H1 (cell line): Measurements from ENCODE around the gene SMAD6. TPM values are rescaled to one million over a fixed set of nuclear protein-coding genes. Genes with fewer than 3 reads are reported as not detected.

Experiments
- CTCF ChIA-PET: fragments of 300-600 bp; sonication (Branson Sonifier 250); formaldehyde crosslinking; loops from one replicate; lab custom pipeline; 2021; ENCODE audit not compliant: partially characterized antibody; lab: Charles Lee
- POLR2A ChIA-PET: fragments of 300-600 bp; sonication (Branson Sonifier 250); formaldehyde crosslinking; loops from one replicate; lab custom pipeline; 2021; ENCODE audit warnings: inconsistent platforms; ENCODE audit not compliant: partially characterized antibody; lab: Charles Lee
- DNase-seq, 2 experiments: peaks; one replicate each; pipeline versions ENCODE4 v3.0.0 to v3.0.0-alpha.2; 2010 to 2022; ENCODE audit warnings: low spot score in 2 of 2, low read depth in 1 of 2, mixed read lengths in 1 of 2
- FAIRE-seq: peaks from 2 replicates; lab custom pipeline; 2011; peaks lifted over from hg19 to GRCh38; lab: Jason Lieb, UNC
- H2AFZ ChIP-seq: 2 replicates; pipeline ENCODE4 v1.8.1; 2012; ENCODE audit warnings: low read length, inconsistent platforms
- H2AK5ac ChIP-seq: 2 replicates; pipeline ENCODE4 v1.6.1; 2013; ENCODE audit warnings: low read depth, low read length
- H2BK120ac ChIP-seq: replicated peaks from 2 replicates; pipeline ENCODE3; 2013; ENCODE audit warnings: low read depth, low read length, inconsistent platforms
- H2BK12ac ChIP-seq: 2 replicates; pipeline ENCODE4 v1.6.1; 2013; ENCODE audit warnings: low read depth, low read length
- H2BK15ac ChIP-seq: 2 replicates; pipeline ENCODE4 v1.6.1; 2013; ENCODE audit warnings: low read length
- H2BK20ac ChIP-seq: 2 replicates; pipeline ENCODE4 v1.6.1; 2013; ENCODE audit warnings: low read length
- H2BK5ac ChIP-seq: 2 replicates; pipeline ENCODE4 v1.6.1; 2013; ENCODE audit warnings: low read depth, low read length
- H3K14ac ChIP-seq: 2 replicates; pipeline ENCODE4 v1.6.1; 2013; ENCODE audit warnings: inconsistent platforms; ENCODE audit not compliant: insufficient read length
- H3K18ac ChIP-seq: 2 replicates; pipeline ENCODE4 v1.6.1; 2013; ENCODE audit warnings: low read length; ENCODE audit errors: extremely low read depth
- H3K23ac ChIP-seq: 2 replicates; pipeline ENCODE4 v1.6.1; 2013; ENCODE audit warnings: inconsistent platforms; ENCODE audit not compliant: insufficient read length
- H3K23me2 ChIP-seq: 2 replicates; pipeline ENCODE4 v1.6.1; 2013; ENCODE audit warnings: low read depth, low read length
- H3K27ac ChIP-seq: 2 replicates; pipeline ENCODE4 v1.6.1; 2011; ENCODE audit warnings: low read depth, low read length, inconsistent platforms
- H3K27me3 ChIP-seq, 4 experiments: replicated peaks in 1 of 4; 1 replicate in 1 of 4; 2 replicates in 3 of 4; pipeline versions ENCODE4 v1.6.1 to v1.8.1; 2011 to 2013; ENCODE audit warnings: low read length in 3 of 4, mild to moderate bottlenecking in 3 of 4, inconsistent platforms in 2 of 4, mixed read lengths in 2 of 4, moderate library complexity in 1 of 4; ENCODE audit not compliant: control insufficient read depth in 3 of 4, insufficient read depth in 3 of 4; ENCODE audit errors: extremely low read depth in 1 of 4
- H3K36me3 ChIP-seq, 4 experiments: 2 replicates each; pipeline versions ENCODE4 v1.6.1 to v1.8.1; 2011 to 2013; ENCODE audit warnings: mild to moderate bottlenecking in 4 of 4, low read length in 3 of 4, moderate library complexity in 2 of 4, control low read depth in 1 of 4, inconsistent platforms in 1 of 4; ENCODE audit not compliant: insufficient read depth in 4 of 4, control insufficient read depth in 2 of 4
- H3K4ac ChIP-seq: replicated peaks from 2 replicates; pipeline ENCODE3; 2013; ENCODE audit warnings: low read length, low read depth, mixed read lengths, inconsistent platforms; ENCODE audit not compliant: insufficient read length
- H3K4me1 ChIP-seq, 4 experiments: replicated peaks in 1 of 4; 1 replicate in 1 of 4; 2 replicates in 3 of 4; pipeline versions ENCODE4 v1.6.1 to v1.8.1; 2011 to 2013; ENCODE audit warnings: low read length in 3 of 4, inconsistent platforms in 2 of 4, mixed read lengths in 1 of 4; ENCODE audit not compliant: insufficient read depth in 4 of 4, control insufficient read depth in 3 of 4
- H3K4me2 ChIP-seq, 2 experiments: 2 replicates each; pipeline versions ENCODE4 v1.6.1 to v1.8.1; 2011 to 2013; ENCODE audit warnings: low read depth in 2 of 2, low read length in 2 of 2, control low read depth in 1 of 2, inconsistent platforms in 1 of 2, mild to moderate bottlenecking in 1 of 2; ENCODE audit not compliant: insufficient read depth in 1 of 2
- H3K4me3 ChIP-seq, 4 experiments: fragments of 200-600, 300-600 bp in 1 of 4; sonication (generic), shearing (Covaris generic), sonication (Bioruptor Twin) in 1 of 4; 2 replicates each; pipeline versions ENCODE4 v1.5.1 to v1.8.1; 2011 to 2016; ENCODE audit warnings: low read length in 4 of 4, low read depth in 3 of 4, control low read depth in 2 of 4, inconsistent platforms in 2 of 4, mild to moderate bottlenecking in 2 of 4, mixed read lengths in 1 of 4, moderate library complexity in 1 of 4; ENCODE audit not compliant: insufficient read depth in 2 of 4; ENCODE audit errors: extremely low read depth in 1 of 4
- H3K56ac ChIP-seq: replicated peaks from 2 replicates; pipeline ENCODE3; 2013; ENCODE audit warnings: low read depth, mild to moderate bottlenecking, mixed read lengths, low read length, inconsistent platforms; ENCODE audit not compliant: insufficient read length
- H3K79me1 ChIP-seq: 2 replicates; pipeline ENCODE4 v1.6.1; 2013; ENCODE audit warnings: low read depth, low read length, control low read depth
- H3K79me2 ChIP-seq, 2 experiments: 2 replicates each; pipeline versions ENCODE4 v1.6.1 to v1.8.1; 2012 to 2013; ENCODE audit warnings: low read length in 2 of 2, mild to moderate bottlenecking in 2 of 2, inconsistent platforms in 1 of 2; ENCODE audit not compliant: insufficient read depth in 2 of 2, control insufficient read depth in 1 of 2
- H3K9ac ChIP-seq, 4 experiments: replicated peaks in 1 of 4; 1 replicate in 1 of 4; 2 replicates in 3 of 4; pipeline versions ENCODE4 v1.6.1 to v1.8.1; 2011 to 2013; ENCODE audit warnings: low read depth in 3 of 4, low read length in 3 of 4, control low read depth in 2 of 4, mild to moderate bottlenecking in 2 of 4, moderate library complexity in 2 of 4, inconsistent platforms in 1 of 4; ENCODE audit errors: extremely low read depth in 1 of 4
- H3K9me3 ChIP-seq, 2 experiments: 2 replicates each; pipeline versions ENCODE4 v1.6.1 to v1.8.1; 2012 to 2013; ENCODE audit warnings: mild to moderate bottlenecking in 2 of 2, moderate library complexity in 2 of 2, control low read depth in 1 of 2, inconsistent platforms in 1 of 2, low read depth in 1 of 2, low read length in 1 of 2, mixed read lengths in 1 of 2; ENCODE audit not compliant: insufficient read depth in 2 of 2
- H4K20me1 ChIP-seq, 2 experiments: replicated peaks in 1 of 2; 2 replicates each; pipeline versions ENCODE3 to v1.8.1; 2011 to 2013; ENCODE audit warnings: inconsistent platforms in 2 of 2, low read length in 2 of 2, mild to moderate bottlenecking in 1 of 2; ENCODE audit not compliant: insufficient read depth in 2 of 2, control insufficient read depth in 1 of 2
- H4K5ac ChIP-seq: 2 replicates; pipeline ENCODE4 v1.6.1; 2013; ENCODE audit warnings: low read length, low read depth, mixed read lengths, inconsistent platforms; ENCODE audit not compliant: insufficient read length
- H4K8ac ChIP-seq: 2 replicates; pipeline ENCODE4 v1.8.0; 2013; ENCODE audit warnings: mild to moderate bottlenecking, moderate library complexity, low read length, inconsistent platforms; ENCODE audit not compliant: insufficient read depth; ENCODE audit errors: extremely low read depth
- H4K91ac ChIP-seq: replicated peaks from 2 replicates; pipeline ENCODE3; 2013; ENCODE audit warnings: low read length, mixed read lengths, inconsistent platforms; ENCODE audit not compliant: insufficient read length
- BRCA1 ChIP-seq: IDR thresholded peaks from 2 replicates; pipeline ENCODE4 v1.6.1; 2012; ENCODE audit warnings: low read depth, low read length, improper control_type of control experiment
- EZH2 ChIP-seq: fragments of 200-600 bp; sonication (generic); IDR thresholded peaks from 2 replicates; pipeline ENCODE4 v1.7.1; 2012; ENCODE audit warnings: low read depth, mild to moderate bottlenecking, moderate library complexity, low read length, inconsistent platforms; ENCODE audit not compliant: severe bottlenecking
- NANOG ChIP-seq: IDR thresholded peaks from 2 replicates; pipeline ENCODE4 v1.6.1; 2011; ENCODE audit warnings: low read length, low read depth, mild to moderate bottlenecking, inconsistent platforms; ENCODE audit not compliant: insufficient read depth, poor library complexity, severe bottlenecking
- WGBS, 2 experiments: shearing (Covaris generic) in 1 of 2; methylation state at CpG; one replicate each; pipeline versions ENCODE4 v1.1.6 to v1.1.7; 2013 to 2015; ENCODE audit warnings: low lambda C conversion rate in 2 of 2, mixed read lengths in 2 of 2, inconsistent platforms in 1 of 2, low coverage in 1 of 2, missing lambda C conversion rate in 1 of 2; ENCODE audit not compliant: insufficient replicate concordance in 2 of 2, insufficient coverage in 1 of 2, insufficient read length in 1 of 2; ENCODE audit errors: extremely low coverage in 1 of 2, missing lambda C conversion rate in 1 of 2; 5-methylcytosine and 5-hydroxymethylcytosine counted together
- polyA plus RNA-seq, 7 experiments: library from polyadenylated mRNA; depleted of rRNA in 3 of 7; stranded (reverse) in 5 of 7; unstranded in 2 of 7; fragments of >200 nt in 5 of 7; fragments of 200-250 nt in 2 of 7; gene quantifications; 1 replicate in 5 of 7; 2 replicates in 1 of 7; 4 replicates in 1 of 7; pipeline versions ENCODE4 v1.2.1 to v1.2.3, GENCODE V29; 2011 to 2013; ENCODE audit warnings: missing spikeins in 2 of 7, mixed read lengths in 2 of 7
- total RNA-seq: library from RNA; stranded (reverse); fragmentation: NEBNext Ultra II Directional; extraction: Animal tissue kit (Norgen Biotek cat#: 25700); gene quantifications from 2 replicates; pipeline ENCODE4 v1.2.1, GENCODE V29; 2021

SMAD6 gene
- total and polyA plus RNA-seq, 2 of the 8 experiments (the other 6 are each of a cell fraction or from before 2014, with no cell fraction given): 1.8 to 7.0 TPM

DNA sequence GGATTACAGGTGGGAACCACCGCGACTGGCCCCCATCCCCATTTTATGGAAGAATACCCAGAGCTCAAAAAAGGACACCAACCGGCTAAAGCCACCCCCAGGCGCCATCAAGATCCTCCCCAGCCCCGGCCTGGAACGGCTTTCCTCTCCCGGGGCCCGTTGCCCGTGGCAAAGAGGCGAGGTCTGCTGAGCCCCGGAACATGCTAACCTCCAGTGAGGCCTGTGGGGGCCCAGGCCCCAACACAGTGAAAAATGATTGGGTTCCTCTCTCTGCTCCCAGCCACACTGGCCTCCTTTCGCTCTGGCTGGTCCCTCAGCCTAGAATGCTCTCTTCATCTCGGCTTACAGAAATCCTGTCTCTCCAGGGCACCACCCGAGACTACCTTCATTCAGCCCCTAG is 46.5 kb upstream of the SMAD6 start:
- Histone ChIP-seq H2AFZ (0 out of 2 replicates have a peak overlapping the region, but pooled peaks have one; percentile 18), H3K14ac (no peak overlapping the region), H3K9me3 (no peaks in the 10 kb centered on the region), H2BK15ac (peak overlapping the region; percentile 75; the same call in 1 of the 2 replicates), H4K20me1 (no peaks in the 10 kb centered on the region), H3K79me2 (no peaks in the 10 kb centered on the region), H3K56ac (no peak overlapping the region), H3K27ac (no peak overlapping the region), H3K4me3 (peak overlapping the region in 1 of 4 experiments; percentile 10; a peak in 1 of 8 replicates), H4K8ac (no peak overlapping the region), H2BK20ac (0 out of 2 replicates have a peak overlapping the region, but pooled peaks have one; percentile 48), H4K5ac (no peak overlapping the region), H3K27me3 (peaks cover 0 to 2% (median 0%) of the 10 kb centered on the region in 4 experiments; a peak in 1 of 7 replicates), H3K36me3 (no peaks in the 10 kb centered on the region), H4K91ac (peak overlapping the region; percentile 8), H2AK5ac (no peak overlapping the region), H2BK12ac (peak overlapping the region; percentile 93; the same call in 1 of the 2 replicates), H3K4ac (no peak overlapping the region), H3K4me1 (peaks cover 12 to 38% (median 24%) of the 10 kb centered on the region in 4 experiments), H3K23me2 (peaks cover 8% of the 10 kb centered on the region; the same call in 1 of the 2 replicates), H3K23ac (no peak overlapping the region), H3K4me2 (peak overlapping the region; percentile 10 to 43; a peak in 1 of 4 replicates), H3K18ac (peak overlapping the region; percentile 87), H2BK120ac (peak overlapping the region; percentile 67), H2BK5ac (no peak overlapping the region), H3K79me1 (no peaks in the 10 kb centered on the region), H3K9ac (no peak overlapping the region)
- FAIRE-seq (no peak), DNase-seq (no peak)
- no peak for TF ChIP-seq BRCA1
- no peak for TF ChIP-seq NANOG
- TF ChIP-seq EZH2: peak; percentile 14
- ChIA-PET CTCF (interaction anchor here (0.9 to 1.6 kb wide), 5 partner anchors 23 to 47 kb away, joined by 3 to 6 read pairs (median 3); partner anchors contain the start of gene SMAD6), POLR2A (interaction anchor here (2.4 kb wide), 1 partner anchor 11 kb away, joined by 8 read pairs; no protein-coding TSS in a partner anchor)
- WGBS, 2 experiments: 76% methylated on average over 14 of the region's 14 CpGs; no CpG with 5 or more reads in 1 of the 2 experiments
